Endothelial cell of umbilical vein (primary cell): ENCODE results near the gene POLD3. TPM values are rescaled to one million over a fixed set of nuclear protein-coding genes. Genes with fewer than 3 reads are reported as not detected.

Experiments
- BruUV-seq: library from RNA; stranded (reverse); fragments of 400-500 nt; replicated peaks from 2 replicates; lab custom pipeline; 2021; lab: Mats Ljungman, UMichigan
- CTCF ChIA-PET: fragments of 300-600, 350-600 bp; sonication (Branson Sonifier 250); formaldehyde crosslinking; loops from one replicate; lab custom pipeline; 2021; ENCODE audit warnings: antibody characterized with exemption, inconsistent platforms; lab: Charles Lee
- POLR2A ChIA-PET: fragments of 300-600, 350-600 bp; sonication (Branson Sonifier 250); formaldehyde crosslinking; loops from one replicate; lab custom pipeline; 2021; ENCODE audit warnings: antibody characterized with exemption, inconsistent platforms; lab: Charles Lee
- DNase-seq: peaks from one replicate; pipeline ENCODE4 v3.0.0-alpha.2; 2011; ENCODE audit warnings: low read depth, low spot score
- FAIRE-seq: peaks from 2 replicates; lab custom pipeline; 2011; peaks lifted over from hg19 to GRCh38; lab: Jason Lieb, UNC
- H2AFZ ChIP-seq: 2 replicates; pipeline ENCODE4 v1.6.0; 2012; ENCODE audit warnings: low read depth, low read length, control low read depth, inconsistent platforms
- H3K27ac ChIP-seq: 2 replicates; pipeline ENCODE4 v1.5.1; 2011; ENCODE audit warnings: low read depth, mild to moderate bottlenecking, control low read depth, low read length, moderate library complexity; ENCODE audit not compliant: insufficient read depth
- H3K27me3 ChIP-seq, 2 experiments: 2 replicates each; pipeline versions ENCODE4 v1.6.0 to v1.6.1; 2011; ENCODE audit warnings: low read length in 2 of 2, mixed read lengths in 1 of 2; ENCODE audit not compliant: control insufficient read depth in 2 of 2, insufficient read depth in 2 of 2
- H3K36me3 ChIP-seq, 2 experiments: 2 replicates in 1 of 2; 3 replicates in 1 of 2; pipeline ENCODE4 v1.5.1; 2011; ENCODE audit warnings: low read length in 2 of 2, mild to moderate bottlenecking in 1 of 2, moderate library complexity in 1 of 2; ENCODE audit not compliant: control insufficient read depth in 2 of 2, insufficient read depth in 2 of 2; ENCODE audit errors: extremely low read depth in 1 of 2
- H3K4me1 ChIP-seq: 3 replicates; pipeline ENCODE4 v1.5.1; 2011; ENCODE audit warnings: mild to moderate bottlenecking, low read length; ENCODE audit not compliant: control insufficient read depth, insufficient read depth; ENCODE audit errors: extremely low read depth
- H3K4me2 ChIP-seq: 2 replicates; pipeline ENCODE4 v1.6.1; 2011; ENCODE audit warnings: low read length, control low read depth, mixed read lengths; ENCODE audit not compliant: insufficient read depth
- H3K4me3 ChIP-seq, 3 experiments: fragments of 200-600 bp in 1 of 3; sonication (generic), shearing (Covaris generic) in 1 of 3; replicated peaks in 1 of 3; 2 replicates each; pipeline ENCODE4 v1.5.1; 2011 to 2016; ENCODE audit warnings: control low read depth in 3 of 3, low read length in 3 of 3, mild to moderate bottlenecking in 2 of 3, inconsistent platforms in 1 of 3, low read depth in 1 of 3, moderate library complexity in 1 of 3; ENCODE audit not compliant: insufficient read depth in 1 of 3
- H3K79me2 ChIP-seq: 2 replicates; pipeline ENCODE4 v1.6.0; 2012; ENCODE audit warnings: low read length, inconsistent platforms; ENCODE audit not compliant: control insufficient read depth, insufficient read depth
- H3K9ac ChIP-seq: replicated peaks from 2 replicates; pipeline ENCODE3; 2011; ENCODE audit warnings: low read length, control low read depth; ENCODE audit not compliant: insufficient read depth; ENCODE audit errors: extremely low read depth
- H3K9me1 ChIP-seq: replicated peaks from 3 replicates; pipeline ENCODE4 v1.6.0; 2011; ENCODE audit warnings: mild to moderate bottlenecking, low read length; ENCODE audit not compliant: control insufficient read depth, insufficient read depth; ENCODE audit errors: extremely low read depth
- H3K9me3 ChIP-seq: replicated peaks from 2 replicates; pipeline ENCODE4 v1.5.1; 2012; ENCODE audit warnings: low read length, inconsistent platforms; ENCODE audit not compliant: control insufficient read depth, insufficient read depth
- H4K20me1 ChIP-seq: replicated peaks from 2 replicates; pipeline ENCODE3; 2011; ENCODE audit warnings: mild to moderate bottlenecking, low read length; ENCODE audit not compliant: control insufficient read depth, insufficient read depth; ENCODE audit errors: extremely low read depth
- EZH2 ChIP-seq: IDR thresholded peaks from 2 replicates; pipeline ENCODE4 v1.6.1; 2012; ENCODE audit warnings: borderline replicate concordance, low read depth, mild to moderate bottlenecking, moderate library complexity, low read length, inconsistent platforms; ENCODE audit not compliant: severe bottlenecking
- FOS ChIP-seq: IDR thresholded peaks from 2 replicates; pipeline ENCODE4 v1.6.1; 2011; ENCODE audit warnings: mild to moderate bottlenecking, low read length, moderate library complexity, borderline replicate concordance; ENCODE audit not compliant: insufficient read depth
- GATA2 ChIP-seq: IDR thresholded peaks from 2 replicates; pipeline ENCODE4 v1.7.0; 2011; ENCODE audit warnings: low read depth, mild to moderate bottlenecking, moderate library complexity, mixed read lengths, low read length; ENCODE audit not compliant: insufficient read length, insufficient read depth
- JUN ChIP-seq: IDR thresholded peaks from 2 replicates; pipeline ENCODE4 v1.6.1; 2011; ENCODE audit warnings: borderline replicate concordance, low read depth; ENCODE audit not compliant: insufficient read length, insufficient read depth
- MYC ChIP-seq: IDR thresholded peaks from one replicate; pipeline ENCODE4 v1.6.1; 2011; ENCODE audit warnings: mild to moderate bottlenecking, low read depth, low read length
- POLR2A ChIP-seq: IDR thresholded peaks from 2 replicates; pipeline ENCODE4 v1.6.1; 2012; ENCODE audit warnings: low read depth, mild to moderate bottlenecking, control low read depth, low read length
- POLR2AphosphoS5 ChIP-seq: IDR thresholded peaks from 2 replicates; pipeline ENCODE4 v1.6.1; 2012; ENCODE audit warnings: low read depth, mild to moderate bottlenecking, control low read depth, low read length, moderate library complexity; ENCODE audit not compliant: insufficient read depth
- dilution Hi-C: fragments of 300-500 bp; cut with MboI; formaldehyde crosslinking; loops from one replicate; pipeline ENCODE4 v1.15.0; 2019; ENCODE audit warnings: low sequenced_read_pairs; ENCODE audit not compliant: extremely low pct_ligation_motif_present
- intact Hi-C: fragments of 100-400 bp; cut with micrococcal nuclease; formaldehyde crosslinking; loops from one replicate; pipeline ENCODE4 v1.10.0; 2022
- polyA plus RNA-seq, 4 experiments: library from polyadenylated mRNA; depleted of rRNA in 3 of 4; stranded (reverse) in 3 of 4; unstranded in 1 of 4; fragments of >200 nt; gene quantifications; 2 replicates each; pipeline versions ENCODE4 v1.2.1 to v1.2.3, GENCODE V29; 2011 to 2012; ENCODE audit warnings: missing spikeins in 1 of 4
- total RNA-seq: library from RNA; stranded (reverse); gene quantifications from 2 replicates; pipeline ENCODE4 v1.2.3, GENCODE V29; 2021
- TF ChIP-seq, protein P1 (sequence below): IDR thresholded peaks from 2 replicates; pipeline ENCODE4 v1.6.1; 2011; ENCODE audit not compliant: insufficient read depth, insufficient read length
- TF ChIP-seq, protein P2 (sequence below), 2 donors: IDR thresholded peaks; 1 replicate in 1 of 2; 2 replicates in 1 of 2; pipeline ENCODE4 v1.5.1; 2011; ENCODE audit warnings: low read length in 2 of 2, mild to moderate bottlenecking in 2 of 2, moderate library complexity in 2 of 2, control low read depth in 1 of 2, inconsistent platforms in 1 of 2, low read depth in 1 of 2; ENCODE audit not compliant: insufficient read depth in 1 of 2; ENCODE audit errors: extremely low read depth in 1 of 2

Gene POLD3
- total and polyA plus RNA-seq, 2 donors (not counting 3 experiments of a cell fraction or from before 2014, with no cell fraction given), result 8.9 to 25.2 TPM

DNA sequence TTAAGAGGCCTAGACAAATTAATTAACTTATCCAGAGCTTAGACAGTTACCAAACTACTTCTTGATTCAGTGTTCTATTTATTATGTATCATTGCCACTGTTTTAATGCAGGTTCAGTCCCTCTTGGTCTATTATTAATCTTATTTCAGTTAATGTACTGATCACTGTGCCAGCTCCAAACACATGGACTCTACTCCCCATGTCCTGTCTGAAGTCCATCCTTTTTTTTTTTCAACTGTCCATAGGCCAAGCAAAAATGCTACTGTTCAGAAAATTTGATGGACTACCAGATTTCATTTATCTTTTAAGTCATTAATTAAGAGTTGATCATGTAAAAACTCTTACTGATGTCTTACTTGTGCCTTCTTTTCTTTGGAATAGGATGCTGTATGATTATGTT is 11.9 kb downstream of the POLD3 start:
- Histone ChIP-seq H4K20me1 (no peaks in the 10 kb centered on the region), H3K9me3 (no peaks in the 10 kb centered on the region), H3K27me3 (no peaks in the 10 kb centered on the region), H2AFZ (no peak overlapping the region), H3K4me2 (no peak overlapping the region), H3K9me1 (no peaks in the 10 kb centered on the region), H3K4me1 (no peaks in the 10 kb centered on the region), H3K36me3 (peaks cover 0 to 3% of the 10 kb centered on the region in 2 experiments), H3K27ac (no peak overlapping the region), H3K79me2 (no peaks in the 10 kb centered on the region), H3K4me3 (no peak overlapping the region), H3K9ac (no peak overlapping the region)
- FAIRE-seq (no peak), DNase-seq (no peak)
- ChIA-PET POLR2A (no interaction called here), CTCF (interaction anchor here (0.6 to 1.1 kb wide), 4 partner anchors 13 to 317 kb away, joined by 3 read pairs; no protein-coding TSS in a partner anchor)
- BruUV-seq, result no TSS peak
- TF ChIP-seq EZH2 (no peak), POLR2A (no peak), MYC (no peak), FOS (no peak), POLR2AphosphoS5 (no peak), GATA2 (no peak), JUN (no peak)
- TF ChIP-seq, protein P1, sequence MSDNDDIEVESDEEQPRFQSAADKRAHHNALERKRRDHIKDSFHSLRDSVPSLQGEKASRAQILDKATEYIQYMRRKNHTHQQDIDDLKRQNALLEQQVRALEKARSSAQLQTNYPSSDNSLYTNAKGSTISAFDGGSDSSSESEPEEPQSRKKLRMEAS, result no peak
- TF ChIP-seq, protein P2, sequence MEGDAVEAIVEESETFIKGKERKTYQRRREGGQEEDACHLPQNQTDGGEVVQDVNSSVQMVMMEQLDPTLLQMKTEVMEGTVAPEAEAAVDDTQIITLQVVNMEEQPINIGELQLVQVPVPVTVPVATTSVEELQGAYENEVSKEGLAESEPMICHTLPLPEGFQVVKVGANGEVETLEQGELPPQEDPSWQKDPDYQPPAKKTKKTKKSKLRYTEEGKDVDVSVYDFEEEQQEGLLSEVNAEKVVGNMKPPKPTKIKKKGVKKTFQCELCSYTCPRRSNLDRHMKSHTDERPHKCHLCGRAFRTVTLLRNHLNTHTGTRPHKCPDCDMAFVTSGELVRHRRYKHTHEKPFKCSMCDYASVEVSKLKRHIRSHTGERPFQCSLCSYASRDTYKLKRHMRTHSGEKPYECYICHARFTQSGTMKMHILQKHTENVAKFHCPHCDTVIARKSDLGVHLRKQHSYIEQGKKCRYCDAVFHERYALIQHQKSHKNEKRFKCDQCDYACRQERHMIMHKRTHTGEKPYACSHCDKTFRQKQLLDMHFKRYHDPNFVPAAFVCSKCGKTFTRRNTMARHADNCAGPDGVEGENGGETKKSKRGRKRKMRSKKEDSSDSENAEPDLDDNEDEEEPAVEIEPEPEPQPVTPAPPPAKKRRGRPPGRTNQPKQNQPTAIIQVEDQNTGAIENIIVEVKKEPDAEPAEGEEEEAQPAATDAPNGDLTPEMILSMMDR (IDR thresholded peaks at IDR 0.05; ENCODE audit: extremely low read depth in 1 of 2, insufficient read depth in 1 of 2, low read depth in 1 of 2, low read length in 2 of 2), result no peak
- intact Hi-C loops (no loop called here), dilution Hi-C loops (no loop called here)
